Limb (tissue), 2 donors: ENCODE data around the gene CCDC88C.
A peak's percentile ranks its signal among the peaks of the same experiment; 100 is the strongest.
"Not testable (repeated sequence)": the region's sequence is repeated elsewhere in the genome, so short reads cannot be mapped to it uniquely, and the experiment has no call there.

Experiments used
- DNase-seq, 2 donors: peaks; one replicate each; pipeline ENCODE4 v3.0.0-alpha.2; 2016; ENCODE audit errors: extremely low spot score in 2 of 2

The CCDC88C gene

GRCh38 chr14:91252871-91253794 lies 164.5 kb downstream of the CCDC88C start:
- peak in 1 of 2 donors; percentile 71 for DNase-seq

GRCh38 chr14:91250912-91251311 lies 166.7 kb downstream of the CCDC88C start:
- no peak for DNase-seq

GRCh38 chr14:91249841-91250616 lies 167.6 kb downstream of the CCDC88C start:
- DNase-seq, result no peak

DNA sequence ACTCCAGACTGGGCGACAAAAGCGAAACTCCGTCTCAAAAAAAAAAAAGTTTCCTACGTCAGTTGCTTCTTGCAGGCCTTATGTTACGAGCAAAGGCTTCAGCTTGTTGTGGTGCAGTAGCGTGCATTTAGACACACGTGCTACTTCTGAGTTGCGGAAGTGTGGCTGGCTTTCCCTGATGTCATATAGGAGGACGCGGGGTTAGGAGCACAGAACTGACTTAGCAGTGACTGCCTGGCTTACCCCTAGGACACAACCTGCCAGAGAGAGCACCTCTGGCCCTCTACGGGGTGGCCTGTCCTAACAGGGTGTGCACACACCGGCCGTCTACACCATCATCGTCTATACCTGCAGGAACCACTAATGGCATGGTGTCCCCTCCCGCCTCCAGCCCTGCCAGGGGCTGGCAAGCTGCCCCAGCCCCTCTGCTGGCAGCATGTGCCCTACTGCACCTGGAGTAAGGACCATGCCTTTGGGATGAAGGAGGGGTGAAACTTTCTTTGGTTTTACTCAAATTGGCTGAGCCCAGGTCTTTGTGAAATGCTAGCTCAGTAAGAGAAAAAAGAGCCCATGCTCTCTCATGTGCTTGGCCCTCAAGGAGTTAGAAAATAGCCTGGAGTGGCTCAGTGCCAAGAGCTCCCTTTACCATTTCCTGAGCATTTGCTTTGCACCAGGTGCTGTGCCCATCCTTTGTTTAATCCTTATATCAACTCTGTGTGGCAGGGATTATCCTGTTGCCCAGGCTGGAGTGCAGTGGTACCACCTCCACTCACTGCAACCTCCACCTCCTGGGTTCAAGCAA lies 171.4 kb downstream of the CCDC88C start:
- DNase-seq, result no peak

DNA sequence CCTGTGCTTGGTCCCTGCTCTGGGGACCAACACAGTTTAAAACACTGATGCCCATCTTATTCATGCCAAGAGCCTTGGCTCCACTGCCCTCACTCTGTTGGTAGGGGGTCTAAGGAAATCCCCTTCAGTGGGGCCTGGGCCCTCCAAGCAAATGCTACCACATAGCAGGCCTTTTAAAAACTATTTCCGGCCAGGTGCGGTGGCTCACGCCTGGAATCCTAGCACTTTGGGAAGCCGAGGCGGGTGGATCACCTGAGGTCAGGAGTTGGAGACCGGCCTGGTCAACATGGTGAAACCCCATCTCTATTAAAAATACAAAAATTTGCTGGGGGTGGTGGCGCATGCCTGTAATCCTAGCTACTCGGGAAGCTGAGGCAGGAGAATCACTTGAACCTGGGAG lies 172.0 kb downstream of the CCDC88C start:
- DNase-seq, result not testable (repeated sequence)

DNA sequence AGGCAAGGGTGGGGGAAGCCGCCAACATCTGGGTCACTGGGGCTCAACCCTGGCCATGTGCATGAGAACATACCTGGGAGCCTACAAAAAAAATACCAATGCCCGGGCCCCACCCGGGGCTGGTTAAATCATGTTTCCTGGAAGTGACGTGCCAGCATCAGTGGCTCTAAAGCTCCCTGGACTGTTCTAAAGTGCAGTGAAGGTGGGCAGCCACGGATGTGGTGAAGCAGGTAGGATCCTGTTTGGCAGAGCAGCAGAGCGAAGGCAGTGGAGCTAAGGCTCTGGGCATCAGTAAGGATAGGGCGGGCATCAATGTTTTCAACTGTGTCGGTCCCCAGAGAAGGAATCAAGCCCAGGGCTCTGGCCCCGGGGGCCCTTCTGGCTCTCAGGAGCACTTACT lies 172.6 kb downstream of the CCDC88C start:
- DNase-seq, result no peak

DNA sequence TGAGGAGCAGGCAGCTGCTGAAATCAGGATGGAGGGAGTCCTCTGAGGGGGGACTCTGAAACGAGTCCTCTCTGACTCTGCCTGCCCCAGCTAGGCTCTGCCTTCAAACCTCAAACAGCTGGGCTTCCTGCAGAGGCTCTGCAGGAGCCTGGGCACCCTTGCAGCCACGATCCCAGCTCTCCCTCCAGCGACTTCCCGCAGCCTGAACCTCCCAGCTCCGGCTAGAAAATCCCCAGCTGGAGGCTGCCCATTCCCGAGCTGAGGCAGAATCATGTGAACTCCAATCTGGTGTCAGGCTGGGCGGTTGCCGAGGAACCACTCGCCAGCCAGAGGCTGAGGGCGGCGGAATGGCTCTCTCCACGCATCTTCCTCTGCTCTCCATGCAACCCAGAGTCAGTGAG lies 173.1 kb downstream of the CCDC88C start, which contains the start of gene GPR68:
TSS of gene GPR68 (minus strand) at position 204 of the 401 bp plus-strand sequence. CDS start 9,654 bp downstream, outside the sequence.
- peak in 1 of 2 donors; percentile 52 for DNase-seq

- DNase-seq, result no peak
Measured at GRCh38 chr14:91243074-91243471, 174.5 kb downstream of the CCDC88C start.

DNA sequence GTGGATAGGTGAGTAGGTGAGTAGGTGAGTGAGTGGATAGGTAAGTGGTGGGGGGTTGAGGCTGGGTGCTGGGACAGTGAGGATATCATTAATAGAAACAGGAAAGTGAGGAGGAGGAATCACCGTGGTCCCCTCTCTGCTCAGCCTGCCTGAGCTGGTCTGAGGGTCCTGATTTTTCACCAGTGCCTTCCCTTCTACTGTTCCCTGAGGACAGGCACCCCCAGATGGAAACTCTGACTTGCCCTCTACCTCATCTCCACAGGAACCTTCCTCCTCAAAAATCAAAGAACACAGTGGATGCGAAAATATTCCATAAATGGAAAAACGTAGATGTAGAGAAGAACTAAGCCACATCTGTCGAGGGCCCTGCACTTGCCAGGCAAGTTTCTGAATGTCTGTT lies 175.0 kb downstream of the CCDC88C start:
- DNase-seq, result no peak

- DNase-seq, result no peak
Measured at GRCh38 chr14:91241863-91242262, 175.8 kb downstream of the CCDC88C start.

- no peak for DNase-seq
Measured at GRCh38 chr14:91238661-91239060, 179.0 kb downstream of the CCDC88C start.

DNA sequence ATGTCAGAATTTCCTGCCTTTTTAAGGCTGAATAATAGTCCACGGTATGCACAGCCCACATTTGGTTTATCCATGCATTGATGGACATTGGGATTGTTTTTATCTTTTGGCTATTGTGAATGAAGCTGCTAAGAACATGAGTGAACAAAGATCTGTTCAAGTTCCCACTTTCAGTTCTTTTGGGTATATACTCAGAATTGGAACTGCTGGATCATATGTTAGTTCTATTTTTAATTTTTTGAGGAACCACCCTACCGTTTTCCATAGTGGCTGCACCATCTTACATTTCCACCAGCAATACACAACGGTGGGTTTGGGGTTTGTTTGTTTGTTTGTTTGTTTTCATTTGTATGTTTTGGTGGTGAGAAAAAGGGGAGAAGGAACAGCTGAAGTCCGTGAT lies 179.5 kb downstream of the CCDC88C start:
- DNase-seq, result no peak

GRCh38 chr14:91237219-91237618 lies 180.4 kb downstream of the CCDC88C start:
- DNase-seq, result no peak

DNA sequence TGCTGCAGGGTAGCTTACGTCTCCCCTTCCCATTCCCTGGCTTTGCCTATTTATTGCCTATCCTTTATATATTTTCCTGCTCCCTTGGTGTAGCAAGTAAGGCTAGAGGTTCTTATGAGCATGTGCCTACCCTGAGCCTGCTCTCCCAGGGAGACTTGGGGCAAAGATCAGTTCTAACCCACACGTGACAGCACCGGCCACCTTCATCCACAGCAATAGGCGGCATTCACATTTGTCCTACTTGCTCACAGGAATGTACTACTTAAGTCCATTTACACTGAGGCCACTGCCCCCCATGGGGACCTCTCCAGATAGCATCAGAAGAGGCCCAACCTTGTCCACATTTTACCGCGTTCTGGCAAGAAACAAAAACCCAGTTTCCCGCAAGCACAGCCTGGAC lies 181.8 kb downstream of the CCDC88C start:
- no peak for DNase-seq

DNA sequence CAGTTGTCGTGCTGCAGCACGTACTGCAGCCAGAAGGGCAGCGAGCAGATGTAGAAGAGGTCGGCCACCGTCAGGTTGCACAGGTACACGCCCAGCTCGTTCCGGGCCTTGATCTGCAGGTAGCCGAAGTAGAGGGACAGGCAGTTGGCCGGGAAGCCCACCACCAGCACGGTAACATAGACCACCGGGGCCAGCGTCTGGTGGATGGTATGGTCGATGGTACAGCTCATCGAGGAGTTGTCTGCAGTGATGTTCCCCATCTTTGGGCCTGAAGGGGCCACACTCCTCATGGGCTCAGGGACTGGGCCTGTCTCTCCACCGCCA lies 182.9 kb downstream of the CCDC88C start:
- DNase-seq, result no peak

DNA sequence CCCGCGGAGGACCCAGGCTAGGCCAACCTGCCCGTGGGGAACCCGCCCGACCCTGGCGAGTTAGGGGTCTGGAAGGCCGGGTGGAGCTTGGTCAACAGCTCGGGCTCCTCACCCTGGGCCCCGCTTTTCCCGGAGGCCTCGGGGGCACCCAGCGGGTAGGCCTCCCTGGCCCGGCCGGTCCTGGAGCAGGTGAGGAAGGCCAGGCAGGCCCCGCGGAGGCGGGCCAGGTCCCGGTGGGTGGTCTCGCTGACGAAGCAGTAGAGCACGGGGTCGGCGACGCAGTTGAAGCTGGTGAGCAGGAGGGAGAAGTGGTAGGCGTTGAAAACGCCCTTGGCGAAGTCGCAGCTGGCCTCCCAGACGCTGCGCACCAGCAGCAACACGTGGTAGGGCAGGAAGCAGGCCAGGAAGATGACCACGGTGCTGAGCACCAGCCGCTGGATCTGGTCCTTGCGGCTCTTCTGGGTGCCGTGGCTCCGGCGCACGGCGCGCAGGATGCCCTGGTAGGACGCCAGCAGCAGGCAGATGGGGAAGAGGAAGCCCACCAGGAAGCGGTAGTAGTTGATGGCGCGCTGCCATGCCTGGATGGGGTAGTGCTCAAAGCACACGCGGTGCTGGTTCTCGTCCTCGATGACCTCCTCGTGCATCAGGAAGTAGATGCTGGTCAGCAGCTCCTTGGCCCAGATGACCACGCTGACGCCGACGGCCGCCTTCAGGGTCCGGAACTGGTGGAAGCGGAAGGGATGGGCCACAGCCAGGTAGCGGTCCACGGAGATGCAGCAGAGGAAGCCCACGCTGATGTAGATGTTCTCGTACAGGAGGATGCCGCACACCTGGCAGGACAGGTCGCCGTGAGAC lies 183.5 kb downstream of the CCDC88C start:
- no peak for DNase-seq

DNA sequence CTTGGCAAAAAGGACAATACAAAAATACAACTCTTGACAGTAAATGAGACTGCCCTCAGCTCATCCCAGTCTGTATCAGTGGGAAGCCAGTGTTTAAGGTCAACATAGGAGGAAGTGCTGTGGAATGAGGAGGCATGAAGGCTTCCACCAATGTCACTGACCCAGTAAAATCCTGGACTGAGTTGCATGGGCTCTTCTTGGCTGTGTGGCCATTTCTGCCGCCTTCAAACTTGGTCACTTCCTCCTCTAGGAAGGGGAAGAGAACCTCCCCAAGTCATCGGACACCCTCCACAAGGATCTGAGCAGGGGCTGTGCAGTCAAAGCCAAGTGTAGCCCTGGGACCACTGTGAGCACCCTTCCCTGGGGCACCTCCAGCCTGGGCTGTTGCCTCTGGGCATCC lies 185.0 kb downstream of the CCDC88C start:
- DNase-seq, result no peak

DNA sequence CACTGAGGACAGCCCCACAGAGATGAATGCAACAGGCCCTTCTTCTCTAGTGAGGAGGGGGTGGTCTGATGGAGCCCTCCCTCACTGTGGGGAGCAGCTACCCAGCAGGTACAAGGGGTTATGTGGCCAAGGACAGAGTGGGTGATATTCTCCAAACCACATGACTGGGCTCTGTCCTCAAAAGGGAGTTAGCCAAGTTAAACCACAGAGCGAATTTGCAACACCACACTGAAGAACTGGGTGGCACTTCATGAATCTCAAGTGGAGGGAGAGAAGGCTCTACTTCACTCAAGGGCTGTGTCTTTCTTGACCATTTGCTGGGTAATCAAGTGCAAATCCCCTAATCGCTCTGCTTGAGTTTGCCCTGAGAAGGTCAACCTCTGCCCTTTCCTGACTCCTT lies 185.6 kb downstream of the CCDC88C start:
- DNase-seq, result no peak

DNA sequence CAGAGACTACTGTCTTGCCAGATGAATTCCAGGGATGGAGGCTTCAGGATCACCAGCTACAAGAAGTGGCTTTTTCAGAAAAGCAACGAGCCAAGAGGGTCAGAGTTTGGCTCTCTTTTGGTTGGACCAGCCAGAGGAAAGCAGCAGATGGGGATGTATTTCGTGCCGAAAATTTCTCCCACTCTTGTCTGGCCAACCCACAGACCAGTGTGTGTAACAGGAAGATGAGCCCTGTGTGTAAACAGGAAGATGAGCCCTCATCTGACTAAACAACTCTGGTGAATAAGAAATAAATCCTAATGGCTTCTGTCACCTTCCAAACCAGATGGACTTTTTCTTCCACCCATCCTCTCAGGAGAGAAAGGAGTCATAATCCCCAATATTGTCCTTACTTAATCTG lies 186.2 kb downstream of the CCDC88C start:
- DNase-seq, result no peak

DNA sequence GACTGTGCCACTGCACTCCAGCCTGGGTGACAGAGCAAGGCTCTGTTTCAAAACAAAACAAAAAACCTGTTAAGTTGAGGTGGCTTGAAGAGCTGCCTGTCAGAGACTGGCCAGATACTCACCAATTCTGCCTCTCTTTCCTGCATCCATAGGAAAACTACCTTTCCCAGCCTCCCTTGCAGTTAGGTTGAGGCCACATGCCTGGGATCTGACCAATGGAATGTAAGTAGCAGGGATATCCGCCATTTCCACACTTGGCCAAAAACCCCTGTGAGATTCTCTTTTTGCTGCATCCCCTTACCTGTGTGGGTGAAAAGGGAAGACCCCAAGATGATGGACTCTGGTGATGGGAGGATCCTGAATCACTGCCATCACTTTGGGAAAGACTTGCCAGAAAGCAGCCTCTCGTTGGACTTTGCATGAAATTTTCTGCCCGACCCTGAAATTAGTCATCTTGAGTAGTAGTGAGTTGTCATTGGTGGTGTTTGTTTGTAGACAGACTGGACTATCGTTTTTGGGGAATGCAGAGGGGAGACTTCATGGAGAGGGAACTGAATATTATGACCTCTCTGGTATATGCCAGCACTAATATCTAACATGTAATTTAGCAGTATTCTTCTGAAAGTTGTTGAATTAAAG lies 187.1 kb downstream of the CCDC88C start:
- no peak for DNase-seq
